Progenitor cell of endocrine pancreas (in vitro differentiated cells): Measurements from ENCODE around the gene PCK1. TPM values are rescaled to one million over a fixed set of nuclear protein-coding genes. Genes with fewer than 3 reads are reported as not detected.

Experiments used
- DNase-seq: peaks from one replicate; pipeline ENCODE4 v3.0.0; 2021; ENCODE audit warnings: low spot score; ENCODE audit not compliant: unreplicated experiment
- H3K27ac Mint-ChIP-seq: 2 replicates; pipeline ENCODE4 v1.8.0; 2021; ENCODE audit warnings: mild to moderate bottlenecking, moderate library complexity, mixed read lengths
- H3K27me3 Mint-ChIP-seq: 2 replicates; pipeline ENCODE4 v1.8.0; 2021; ENCODE audit warnings: mixed read lengths
- H3K36me3 Mint-ChIP-seq: 2 replicates; pipeline ENCODE4 v1.8.0; 2022; ENCODE audit warnings: mixed read lengths; ENCODE audit not compliant: insufficient read depth
- H3K4me1 Mint-ChIP-seq: 2 replicates; pipeline ENCODE4 v1.8.0; 2021; ENCODE audit warnings: low read depth, mixed read lengths
- H3K4me3 Mint-ChIP-seq: 2 replicates; pipeline ENCODE4 v1.8.0; 2021; ENCODE audit warnings: low read depth, mild to moderate bottlenecking, moderate library complexity, mixed read lengths
- H3K9me3 Mint-ChIP-seq: 2 replicates; pipeline ENCODE4 v1.8.0; 2021; ENCODE audit warnings: low read depth, mixed read lengths
- CTCF ChIP-seq: fragments of 200-600 bp; sonication (generic); IDR thresholded peaks from one replicate; pipeline ENCODE4 v1.5.0; 2021; ENCODE audit warnings: antibody characterized with exemption, mild to moderate bottlenecking; ENCODE audit not compliant: unreplicated experiment
- total RNA-seq: library from RNA; stranded (reverse); gene quantifications from 2 replicates; pipeline ENCODE4 v1.2.1, GENCODE V29; 2021

PCK1 gene
- total RNA-seq, 1 donor from 2014 or later = not detected

DNA sequence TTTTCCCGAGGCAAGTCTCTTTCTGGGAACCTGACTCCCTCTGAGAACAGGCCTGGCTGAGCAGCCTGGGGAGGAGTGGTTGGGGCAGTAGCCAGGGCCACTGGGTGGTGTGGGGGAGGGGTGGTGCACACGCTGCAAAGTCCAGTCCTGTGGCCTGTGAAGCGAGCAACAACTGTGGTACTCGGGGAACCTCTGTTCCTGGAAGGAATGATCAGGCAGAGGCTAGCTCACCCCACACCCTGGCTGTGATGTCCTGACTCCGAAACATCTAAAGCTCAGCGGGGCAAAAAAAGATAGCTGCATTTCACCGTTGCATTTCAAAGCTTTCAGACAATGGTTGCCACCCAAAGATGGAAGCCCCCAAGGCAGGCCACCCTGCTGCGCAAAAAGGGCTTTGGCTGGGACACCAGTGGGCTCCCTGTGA, 25.5 kb downstream of the PCK1 start:
- peaks cover 36% of the 10 kb centered on the region for H3K27me3 Mint-ChIP-seq
- no peak overlapping the region for H3K27ac Mint-ChIP-seq
- no peak for DNase-seq
- H3K4me1 Mint-ChIP-seq = peaks cover 11% of the 10 kb centered on the region
- no peak for TF ChIP-seq CTCF
- no peak overlapping the region for H3K4me3 Mint-ChIP-seq
- H3K9me3 Mint-ChIP-seq = no peaks in the 10 kb centered on the region
- H3K36me3 Mint-ChIP-seq = no peaks in the 10 kb centered on the region

DNA sequence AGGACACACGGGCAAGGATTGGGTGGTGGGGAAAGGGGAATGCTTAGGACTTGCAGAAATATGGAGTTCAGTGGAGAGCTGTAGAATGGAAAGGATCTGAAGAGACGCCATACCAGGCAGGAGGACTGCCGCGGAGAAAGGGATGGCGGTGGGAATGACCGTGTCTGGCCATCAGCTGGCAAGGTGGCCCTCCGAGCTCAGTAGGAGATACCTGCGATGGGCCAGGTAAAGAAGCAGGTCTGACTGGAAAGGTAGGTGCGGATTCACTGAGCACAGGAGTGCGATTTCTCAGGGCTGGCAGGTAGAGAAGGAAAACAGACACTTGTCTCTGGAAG, 26.0 kb downstream of the PCK1 start:
- Mint-ChIP-seq H3K4me3 (no peak overlapping the region), H3K36me3 (no peaks in the 10 kb centered on the region), H3K27me3 (peaks cover 36% of the 10 kb centered on the region)

GRCh38 chr20:57587278-57587988, 26.5 kb downstream of the PCK1 start:
- no peak overlapping the region for H3K27ac Mint-ChIP-seq

More for the DNA sequence above, 26.0 kb downstream of the PCK1 start:
- Mint-ChIP-seq H3K4me1 (peaks cover 11% of the 10 kb centered on the region), H3K27ac (no peak overlapping the region), H3K9me3 (no peaks in the 10 kb centered on the region)
- no peak for TF ChIP-seq CTCF
- no peak for DNase-seq

DNA sequence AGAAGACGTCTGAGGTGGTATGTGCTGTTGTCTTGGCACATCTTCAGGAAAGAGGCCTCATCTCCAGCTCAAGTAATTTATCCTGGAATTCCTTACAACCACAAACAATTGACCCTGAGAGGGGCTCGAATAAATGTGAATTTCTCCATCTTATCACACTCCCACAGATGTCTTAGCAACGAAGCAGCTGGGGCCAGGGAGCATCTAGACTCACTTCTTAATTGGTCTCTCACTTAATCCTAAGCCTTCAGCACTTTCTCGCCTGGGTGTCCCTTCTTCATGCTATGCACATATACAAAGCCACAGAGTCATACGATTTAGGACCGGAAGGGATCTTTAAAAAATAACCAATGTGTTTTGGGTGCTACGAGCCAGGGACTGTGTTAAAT, 27.1 kb downstream of the PCK1 start:
- Mint-ChIP-seq H3K4me1 (peaks cover 3% of the 10 kb centered on the region), H3K9me3 (no peaks in the 10 kb centered on the region), H3K4me3 (no peak overlapping the region), H3K36me3 (no peaks in the 10 kb centered on the region), H3K27me3 (peaks cover 27% of the 10 kb centered on the region), H3K27ac (no peak overlapping the region)
- no peak for TF ChIP-seq CTCF
- DNase-seq = no peak

More at GRCh38 chr20:57587278-57587988, 26.5 kb downstream of the PCK1 start:
- TF ChIP-seq CTCF = no peak
- no peak for DNase-seq
- Mint-ChIP-seq H3K9me3 (no peaks in the 10 kb centered on the region), H3K36me3 (no peaks in the 10 kb centered on the region), H3K27me3 (peaks cover 31% of the 10 kb centered on the region), H3K4me1 (peaks cover 9% of the 10 kb centered on the region), H3K4me3 (no peak overlapping the region)

DNA sequence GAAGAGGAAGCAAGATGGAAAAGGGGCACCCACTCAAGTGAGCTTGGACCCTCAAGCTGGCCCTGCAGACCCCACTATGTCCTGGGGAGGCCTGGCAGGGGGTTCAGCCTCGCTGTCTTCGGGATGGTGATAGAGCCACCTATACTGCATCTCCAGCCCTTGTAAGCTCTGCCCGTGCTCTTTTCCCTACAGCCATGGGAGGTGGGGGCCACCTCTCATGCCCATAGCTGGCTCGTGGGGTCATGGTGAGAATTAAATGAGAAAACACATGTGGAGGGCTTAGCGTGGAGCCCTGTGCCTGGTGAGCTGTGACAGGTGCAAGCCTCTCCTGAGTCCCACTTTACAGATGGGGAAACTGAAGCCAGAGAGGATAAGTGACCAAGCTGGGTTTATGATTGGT, 27.7 kb downstream of the PCK1 start:
- Mint-ChIP-seq H3K9me3 (no peaks in the 10 kb centered on the region), H3K36me3 (no peaks in the 10 kb centered on the region), H3K4me1 (peaks cover 1% of the 10 kb centered on the region), H3K4me3 (no peak overlapping the region), H3K27me3 (peaks cover 30% of the 10 kb centered on the region), H3K27ac (no peak overlapping the region)
- no peak for DNase-seq
- TF ChIP-seq CTCF = no peak
